ENCODE results near the gene NECTIN2.

DNA sequence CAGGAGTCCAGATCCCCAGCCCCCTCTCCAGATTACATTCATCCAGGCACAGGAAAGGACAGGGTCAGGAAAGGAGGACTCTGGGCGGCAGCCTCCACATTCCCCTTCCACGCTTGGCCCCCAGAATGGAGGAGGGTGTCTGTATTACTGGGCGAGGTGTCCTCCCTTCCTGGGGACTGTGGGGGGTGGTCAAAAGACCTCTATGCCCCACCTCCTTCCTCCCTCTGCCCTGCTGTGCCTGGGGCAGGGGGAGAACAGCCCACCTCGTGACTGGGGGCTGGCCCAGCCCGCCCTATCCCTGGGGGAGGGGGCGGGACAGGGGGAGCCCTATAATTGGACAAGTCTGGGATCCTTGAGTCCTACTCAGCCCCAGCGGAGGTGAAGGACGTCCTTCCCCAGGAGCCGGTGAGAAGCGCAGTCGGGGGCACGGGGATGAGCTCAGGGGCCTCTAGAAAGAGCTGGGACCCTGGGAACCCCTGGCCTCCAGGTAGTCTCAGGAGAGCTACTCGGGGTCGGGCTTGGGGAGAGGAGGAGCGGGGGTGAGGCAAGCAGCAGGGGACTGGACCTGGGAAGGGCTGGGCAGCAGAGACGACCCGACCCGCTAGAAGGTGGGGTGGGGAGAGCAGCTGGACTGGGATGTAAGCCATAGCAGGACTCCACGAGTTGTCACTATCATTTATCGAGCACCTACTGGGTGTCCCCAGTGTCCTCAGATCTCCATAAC, 59.5 kb downstream of the NECTIN2 start, which contains the start of gene APOE:
- TF ChIP-seq, protein P1, sequence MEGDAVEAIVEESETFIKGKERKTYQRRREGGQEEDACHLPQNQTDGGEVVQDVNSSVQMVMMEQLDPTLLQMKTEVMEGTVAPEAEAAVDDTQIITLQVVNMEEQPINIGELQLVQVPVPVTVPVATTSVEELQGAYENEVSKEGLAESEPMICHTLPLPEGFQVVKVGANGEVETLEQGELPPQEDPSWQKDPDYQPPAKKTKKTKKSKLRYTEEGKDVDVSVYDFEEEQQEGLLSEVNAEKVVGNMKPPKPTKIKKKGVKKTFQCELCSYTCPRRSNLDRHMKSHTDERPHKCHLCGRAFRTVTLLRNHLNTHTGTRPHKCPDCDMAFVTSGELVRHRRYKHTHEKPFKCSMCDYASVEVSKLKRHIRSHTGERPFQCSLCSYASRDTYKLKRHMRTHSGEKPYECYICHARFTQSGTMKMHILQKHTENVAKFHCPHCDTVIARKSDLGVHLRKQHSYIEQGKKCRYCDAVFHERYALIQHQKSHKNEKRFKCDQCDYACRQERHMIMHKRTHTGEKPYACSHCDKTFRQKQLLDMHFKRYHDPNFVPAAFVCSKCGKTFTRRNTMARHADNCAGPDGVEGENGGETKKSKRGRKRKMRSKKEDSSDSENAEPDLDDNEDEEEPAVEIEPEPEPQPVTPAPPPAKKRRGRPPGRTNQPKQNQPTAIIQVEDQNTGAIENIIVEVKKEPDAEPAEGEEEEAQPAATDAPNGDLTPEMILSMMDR (IDR thresholded peaks at IDR 0.05): no peak
- no peak for TF ChIP-seq POLR2A (IDR thresholded peaks at IDR 0.05)

All from tibial nerve (tissue), 3 donors.